Stimulated activated CD8-positive, alpha-beta memory T cell treated with anti-CD3 and anti-CD28 coated beads, Interleukin-7, amount 100 ng/mL, for 1 hour (primary cell): ENCODE results near the gene MPEG1.

ENCODE experiments used
- DNase-seq, 2 donors: peaks; one replicate each; pipeline ENCODE4 v3.0.0-alpha.2; 2020; ENCODE audit warnings: low read depth in 2 of 2

The MPEG1 gene

DNA sequence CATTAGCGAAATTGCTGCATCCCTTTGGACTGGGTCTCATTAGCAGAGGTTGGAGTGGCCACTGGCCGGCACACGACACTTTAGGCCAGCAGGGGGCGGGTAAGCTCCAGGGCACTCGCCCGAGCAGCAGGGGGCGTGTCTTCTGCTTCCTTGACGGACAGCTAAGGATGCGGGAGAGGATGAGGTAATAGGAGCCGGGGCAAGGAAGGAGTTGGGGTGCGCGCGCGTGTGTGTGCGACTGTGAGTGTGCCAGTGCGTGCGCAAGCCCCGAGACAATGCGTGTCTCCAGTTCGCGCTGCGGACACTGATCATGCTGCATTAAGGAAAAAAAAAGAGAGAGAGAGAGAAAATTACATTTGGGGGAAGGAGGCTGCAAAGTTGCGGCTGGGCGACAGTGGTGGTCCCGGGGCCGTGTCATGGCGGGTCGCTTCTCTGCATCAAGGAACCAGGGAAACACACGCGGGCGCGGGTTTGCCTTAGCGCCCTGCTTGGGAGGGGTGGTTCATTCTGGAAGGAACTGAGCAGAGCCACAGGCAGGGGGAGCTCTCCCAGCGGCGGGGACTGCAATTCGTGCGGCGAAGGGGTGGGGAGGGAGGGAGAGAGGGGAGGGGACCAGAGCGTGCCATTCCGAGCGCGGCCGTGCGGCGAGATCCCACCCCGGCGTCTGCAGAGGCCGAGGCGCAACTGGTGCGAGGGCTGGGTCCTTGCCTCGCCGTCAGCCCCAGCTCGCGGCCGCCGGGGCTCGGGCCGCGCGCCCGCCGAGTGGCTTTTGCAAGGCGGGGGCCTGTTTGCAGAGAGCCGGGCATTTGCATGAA is 41.0 kb downstream of the MPEG1 start, which contains the start of gene DTX4:
Gene DTX4, plus strand, starts transcription at position 625 of the 815 bp plus-strand sequence. CDS start 464 bp downstream, outside the sequence.
- peak; percentile 68 to 80 for DNase-seq

GRCh38 chr11:59164028-59164427 is 48.7 kb downstream of the MPEG1 start:
- no peak for DNase-seq
